Activated naive CD4-positive, alpha-beta T cell treated with anti-CD3 and anti-CD28 coated beads for 36 hours (primary cell): ENCODE results near the gene ARHGAP24. TPM values are rescaled to one million over a fixed set of nuclear protein-coding genes. Genes with fewer than 3 reads are reported as not detected.
"Not testable (repeated sequence)": the region's sequence is repeated elsewhere in the genome, so short reads cannot be mapped to it uniquely, and the experiment has no call there.

ENCODE experiments used
- CTCF ChIA-PET: fragments of 350-600 bp; sonication (Branson Sonifier 250); formaldehyde crosslinking; loops from one replicate; lab custom pipeline; 2021; ENCODE audit warnings: antibody characterized with exemption; lab: Charles Lee
- DNase-seq: peaks from one replicate; pipeline ENCODE4 v3.0.0-alpha.2; 2020
- H3K27ac Mint-ChIP-seq: one replicate; pipeline ENCODE4 v1.8.0; 2021; ENCODE audit warnings: mild to moderate bottlenecking, mixed read lengths
- H3K27me3 Mint-ChIP-seq: one replicate; pipeline ENCODE4 v1.8.0; 2021; ENCODE audit warnings: low read depth, mixed read lengths
- H3K36me3 Mint-ChIP-seq: one replicate; pipeline ENCODE4 v1.8.0; 2021; ENCODE audit warnings: low read depth, mixed read lengths
- H3K4me1 Mint-ChIP-seq: one replicate; pipeline ENCODE4 v1.8.0; 2021; ENCODE audit warnings: low read depth, mixed read lengths
- H3K4me3 Mint-ChIP-seq: one replicate; pipeline ENCODE4 v1.8.0; 2021; ENCODE audit warnings: mild to moderate bottlenecking, moderate library complexity, mixed read lengths
- H3K9me3 Mint-ChIP-seq: one replicate; pipeline ENCODE4 v1.8.0; 2021; ENCODE audit warnings: mixed read lengths
- intact Hi-C: fragments of 100-400 bp; cut with micrococcal nuclease; formaldehyde crosslinking; loops from one replicate; pipeline ENCODE4 v1.15.1; 2023
- total RNA-seq, 2 experiments: library from RNA; stranded (reverse); gene quantifications; one replicate each; pipeline ENCODE4 v1.2.3, GENCODE V29; 2021

Gene ARHGAP24
- total RNA-seq, 2 experiments from 2014 or later, result not detected

- H3K4me1 Mint-ChIP-seq, result no peaks in the 10 kb centered on the region
- no peaks in the 10 kb centered on the region for H3K9me3 Mint-ChIP-seq
- CTCF ChIA-PET, result interaction anchor here (1.1 kb wide), 1 partner anchor 12 kb away, joined by 3 read pairs; no protein-coding TSS in a partner anchor
- H3K4me3 Mint-ChIP-seq, result no peak overlapping the region
- H3K27me3 Mint-ChIP-seq, result no peaks in the 10 kb centered on the region
- intact Hi-C loops, result no loop called here
- no peaks in the 10 kb centered on the region for H3K36me3 Mint-ChIP-seq
- no peak for DNase-seq
- H3K27ac Mint-ChIP-seq, result no peak overlapping the region
Measured at GRCh38 chr4:85909851-85910250, 434.9 kb downstream of the ARHGAP24 start.

GRCh38 chr4:85910985-85911384 lies 436.0 kb downstream of the ARHGAP24 start:
- peaks cover 4% of the 10 kb centered on the region for H3K9me3 Mint-ChIP-seq
- H3K27ac Mint-ChIP-seq, result no peak overlapping the region
- no peak overlapping the region for H3K4me3 Mint-ChIP-seq
- no peaks in the 10 kb centered on the region for H3K36me3 Mint-ChIP-seq
- intact Hi-C loops, result no loop called here
- H3K4me1 Mint-ChIP-seq, result no peaks in the 10 kb centered on the region
- no peak for DNase-seq
- no peaks in the 10 kb centered on the region for H3K27me3 Mint-ChIP-seq
- CTCF ChIA-PET, result no interaction called here

GRCh38 chr4:85913931-85914694 lies 439.2 kb downstream of the ARHGAP24 start:
- H3K9me3 Mint-ChIP-seq, result peaks cover 4% of the 10 kb centered on the region
- no peak overlapping the region for H3K27ac Mint-ChIP-seq
- intact Hi-C loops, result no loop called here
- no peaks in the 10 kb centered on the region for H3K4me1 Mint-ChIP-seq
- no peak overlapping the region for H3K4me3 Mint-ChIP-seq
- DNase-seq, result no peak
- CTCF ChIA-PET, result no interaction called here
- H3K27me3 Mint-ChIP-seq, result no peaks in the 10 kb centered on the region
- H3K36me3 Mint-ChIP-seq, result no peaks in the 10 kb centered on the region

- H3K4me3 Mint-ChIP-seq, result not testable (repeated sequence)
Measured at GRCh38 chr4:85915570-85915969, 440.6 kb downstream of the ARHGAP24 start.

GRCh38 chr4:85919200-85919887 lies 444.4 kb downstream of the ARHGAP24 start:
- H3K4me1 Mint-ChIP-seq, result no peaks in the 10 kb centered on the region
- no peaks in the 10 kb centered on the region for H3K36me3 Mint-ChIP-seq
- H3K4me3 Mint-ChIP-seq, result no peak overlapping the region
- H3K27ac Mint-ChIP-seq, result no peak overlapping the region
- H3K9me3 Mint-ChIP-seq, result peaks cover 4% of the 10 kb centered on the region
- no peaks in the 10 kb centered on the region for H3K27me3 Mint-ChIP-seq
- DNase-seq, result no peak
- CTCF ChIA-PET, result no interaction called here
- intact Hi-C loops, result no loop called here

More at GRCh38 chr4:85915570-85915969, 440.6 kb downstream of the ARHGAP24 start:
- H3K27me3 Mint-ChIP-seq, intact Hi-C loops, H3K9me3 Mint-ChIP-seq, H3K27ac Mint-ChIP-seq, DNase-seq, H3K4me1 Mint-ChIP-seq, H3K36me3 Mint-ChIP-seq, CTCF ChIA-PET: not testable (repeated sequence)

GRCh38 chr4:85925071-85925470 lies 450.1 kb downstream of the ARHGAP24 start:
- H3K4me3 Mint-ChIP-seq, result no peak overlapping the region
- H3K9me3 Mint-ChIP-seq, result no peaks in the 10 kb centered on the region
- H3K36me3 Mint-ChIP-seq, result no peaks in the 10 kb centered on the region
- H3K27me3 Mint-ChIP-seq, result peaks cover 4% of the 10 kb centered on the region
- DNase-seq, result no peak
- no peak overlapping the region for H3K27ac Mint-ChIP-seq
- intact Hi-C loops, result no loop called here
- H3K4me1 Mint-ChIP-seq, result peaks cover 5% of the 10 kb centered on the region
- CTCF ChIA-PET, result no interaction called here

- intact Hi-C loops, result no loop called here
- peaks cover 4% of the 10 kb centered on the region for H3K27me3 Mint-ChIP-seq
- no peaks in the 10 kb centered on the region for H3K9me3 Mint-ChIP-seq
- no peak for DNase-seq
- no peak overlapping the region for H3K4me3 Mint-ChIP-seq
- peaks cover 5% of the 10 kb centered on the region for H3K4me1 Mint-ChIP-seq
- H3K36me3 Mint-ChIP-seq, result no peaks in the 10 kb centered on the region
- H3K27ac Mint-ChIP-seq, result no peak overlapping the region
- CTCF ChIA-PET, result no interaction called here
Measured at GRCh38 chr4:85928775-85929591, 454.0 kb downstream of the ARHGAP24 start.

- no peak overlapping the region for H3K4me3 Mint-ChIP-seq
- H3K27me3 Mint-ChIP-seq, result peaks cover 4% of the 10 kb centered on the region
- peaks cover 5% of the 10 kb centered on the region for H3K4me1 Mint-ChIP-seq
- CTCF ChIA-PET, result no interaction called here
- H3K36me3 Mint-ChIP-seq, result no peaks in the 10 kb centered on the region
- no peak overlapping the region for H3K27ac Mint-ChIP-seq
- no peak for DNase-seq
- no peaks in the 10 kb centered on the region for H3K9me3 Mint-ChIP-seq
- intact Hi-C loops, result no loop called here
Measured at GRCh38 chr4:85929961-85930665, 455.2 kb downstream of the ARHGAP24 start.

GRCh38 chr4:85932500-85933290 lies 457.7 kb downstream of the ARHGAP24 start:
- no peak overlapping the region for H3K27ac Mint-ChIP-seq
- intact Hi-C loops, result no loop called here
- CTCF ChIA-PET, result interaction anchor here (0.6 kb wide), 1 partner anchor 613 kb away, joined by 4 read pairs; no protein-coding TSS in a partner anchor
- H3K27me3 Mint-ChIP-seq, result peaks cover 4% of the 10 kb centered on the region
- H3K36me3 Mint-ChIP-seq, result no peaks in the 10 kb centered on the region
- H3K4me3 Mint-ChIP-seq, result no peak overlapping the region
- no peak for DNase-seq
- H3K4me1 Mint-ChIP-seq, result peaks cover 5% of the 10 kb centered on the region
- H3K9me3 Mint-ChIP-seq, result no peaks in the 10 kb centered on the region

GRCh38 chr4:85933291-85933640 lies 458.3 kb downstream of the ARHGAP24 start:
- H3K36me3 Mint-ChIP-seq, result no peaks in the 10 kb centered on the region
- no peak overlapping the region for H3K4me3 Mint-ChIP-seq
- intact Hi-C loops, result no loop called here
- peaks cover 5% of the 10 kb centered on the region for H3K4me1 Mint-ChIP-seq
- CTCF ChIA-PET, result interaction anchor here (0.6 kb wide), 1 partner anchor 613 kb away, joined by 4 read pairs; no protein-coding TSS in a partner anchor
- peaks cover 4% of the 10 kb centered on the region for H3K27me3 Mint-ChIP-seq
- H3K9me3 Mint-ChIP-seq, result no peaks in the 10 kb centered on the region
- no peak overlapping the region for H3K27ac Mint-ChIP-seq
- DNase-seq, result no peak

- Mint-ChIP-seq H3K4me3 (no peak overlapping the region), H3K27ac (no peak overlapping the region), H3K36me3 (no peaks in the 10 kb centered on the region), H3K9me3 (no peaks in the 10 kb centered on the region), H3K4me1 (no peaks in the 10 kb centered on the region), H3K27me3 (no peaks in the 10 kb centered on the region)
- CTCF ChIA-PET, result interaction anchor here (1.2 kb wide), 1 partner anchor 19 kb away, joined by 3 read pairs; no protein-coding TSS in a partner anchor
- no peak for DNase-seq
- intact Hi-C loops, result no loop called here
Measured at GRCh38 chr4:85937507-85937906, 462.6 kb downstream of the ARHGAP24 start.
